ENCODE measurements around the gene ING3. TPM values are rescaled to one million over a fixed set of nuclear protein-coding genes. Genes with fewer than 3 reads are reported as not detected.

Gene ING3
- total RNA-seq, 6 experiments from 2014 or later, result 9.8 to 15.0 (median 12.7) TPM

DNA sequence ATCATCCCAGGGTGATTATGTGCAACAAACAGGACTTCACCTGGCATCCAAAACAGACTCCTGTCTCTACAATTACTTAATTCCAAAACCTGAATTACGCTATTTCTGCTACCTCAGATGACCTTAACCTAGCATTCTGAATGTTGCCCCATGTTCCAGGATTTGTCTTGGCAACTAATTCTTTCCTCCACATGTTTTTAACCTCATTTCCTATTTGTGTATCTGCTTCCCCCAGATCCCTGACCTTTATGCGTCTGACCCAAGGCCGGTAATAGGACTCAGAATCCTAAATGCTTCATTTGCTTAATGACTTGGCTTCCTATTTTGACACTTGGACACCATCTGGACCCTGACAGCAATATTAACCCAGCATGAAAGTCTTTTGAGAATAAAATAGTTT lies 8.7 kb upstream of the ING3 start:
- peaks cover 11% of the 10 kb centered on the region for H3K27me3 Mint-ChIP-seq (ENCODE audit: insufficient read depth)
- H3K4me3 Mint-ChIP-seq, result no peak overlapping the region
- H3K4me1 Mint-ChIP-seq (ENCODE audit: low read depth), result peaks cover 7% of the 10 kb centered on the region
- no peak overlapping the region for H3K27ac Mint-ChIP-seq
- TF ChIP-seq, protein P1, sequence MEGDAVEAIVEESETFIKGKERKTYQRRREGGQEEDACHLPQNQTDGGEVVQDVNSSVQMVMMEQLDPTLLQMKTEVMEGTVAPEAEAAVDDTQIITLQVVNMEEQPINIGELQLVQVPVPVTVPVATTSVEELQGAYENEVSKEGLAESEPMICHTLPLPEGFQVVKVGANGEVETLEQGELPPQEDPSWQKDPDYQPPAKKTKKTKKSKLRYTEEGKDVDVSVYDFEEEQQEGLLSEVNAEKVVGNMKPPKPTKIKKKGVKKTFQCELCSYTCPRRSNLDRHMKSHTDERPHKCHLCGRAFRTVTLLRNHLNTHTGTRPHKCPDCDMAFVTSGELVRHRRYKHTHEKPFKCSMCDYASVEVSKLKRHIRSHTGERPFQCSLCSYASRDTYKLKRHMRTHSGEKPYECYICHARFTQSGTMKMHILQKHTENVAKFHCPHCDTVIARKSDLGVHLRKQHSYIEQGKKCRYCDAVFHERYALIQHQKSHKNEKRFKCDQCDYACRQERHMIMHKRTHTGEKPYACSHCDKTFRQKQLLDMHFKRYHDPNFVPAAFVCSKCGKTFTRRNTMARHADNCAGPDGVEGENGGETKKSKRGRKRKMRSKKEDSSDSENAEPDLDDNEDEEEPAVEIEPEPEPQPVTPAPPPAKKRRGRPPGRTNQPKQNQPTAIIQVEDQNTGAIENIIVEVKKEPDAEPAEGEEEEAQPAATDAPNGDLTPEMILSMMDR (IDR thresholded peaks at IDR 0.05), result no peak
- H3K9me3 Mint-ChIP-seq, result no peaks in the 10 kb centered on the region
- DNase-seq, result no peak
- no peaks in the 10 kb centered on the region for H3K36me3 Mint-ChIP-seq (ENCODE audit: low read depth)

DNA sequence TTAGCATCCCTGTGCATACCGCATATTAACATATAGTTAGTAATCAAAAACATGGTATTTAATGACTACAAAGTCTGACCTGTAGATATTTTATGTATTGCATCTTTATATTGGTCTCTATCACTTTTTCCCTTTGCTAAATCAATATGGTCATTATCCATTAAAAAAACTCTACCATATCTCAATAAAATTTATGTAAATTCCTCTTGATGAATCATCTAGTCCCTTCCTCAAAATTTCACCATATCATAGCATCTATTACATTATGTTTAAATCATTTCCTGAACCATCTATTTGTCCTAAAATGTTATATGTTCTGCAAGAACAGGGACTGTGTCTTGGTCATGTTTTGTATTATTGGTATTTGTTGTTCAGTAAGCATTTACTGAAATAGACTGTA lies 7.7 kb upstream of the ING3 start:
- TF ChIP-seq, protein P1 (IDR thresholded peaks at IDR 0.05), result no peak
- DNase-seq, result no peak
- Mint-ChIP-seq H3K9me3 (no peaks in the 10 kb centered on the region), H3K36me3 (ENCODE audit: low read depth) (no peaks in the 10 kb centered on the region), H3K4me1 (ENCODE audit: low read depth) (peaks cover 7% of the 10 kb centered on the region), H3K27me3 (ENCODE audit: insufficient read depth) (peaks cover 9% of the 10 kb centered on the region), H3K27ac (no peak overlapping the region), H3K4me3 (no peak overlapping the region)

GRCh38 chr7:120944826-120945562 lies 5.6 kb upstream of the ING3 start:
- Mint-ChIP-seq H3K4me1 (ENCODE audit: low read depth) (peaks cover 18% of the 10 kb centered on the region), H3K4me3 (no peak overlapping the region), H3K36me3 (ENCODE audit: low read depth) (no peaks in the 10 kb centered on the region), H3K27ac (no peak overlapping the region), H3K9me3 (no peaks in the 10 kb centered on the region), H3K27me3 (ENCODE audit: insufficient read depth) (peaks cover 8% of the 10 kb centered on the region)
- TF ChIP-seq, protein P1 (IDR thresholded peaks at IDR 0.05), result no peak
- no peak for DNase-seq

DNA sequence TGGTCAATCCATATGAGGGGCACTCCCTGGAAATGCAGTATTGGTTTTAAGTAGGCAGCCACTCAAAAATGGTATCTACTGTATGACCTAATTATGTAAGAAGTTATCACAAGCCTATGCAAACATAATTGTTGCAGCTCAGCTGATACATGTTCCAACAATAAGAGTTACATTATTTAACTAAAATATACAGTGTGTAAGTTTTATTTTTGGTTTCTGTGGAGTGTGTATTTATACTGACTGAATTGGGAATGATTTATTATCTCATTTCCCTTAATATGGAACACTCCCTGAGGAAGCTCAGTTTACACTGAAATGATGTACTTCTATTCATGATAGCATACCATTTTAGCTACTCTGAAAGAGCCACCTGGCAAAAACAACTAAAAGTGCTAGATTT lies 2.6 kb upstream of the ING3 start:
- H3K27ac Mint-ChIP-seq, result no peak overlapping the region
- TF ChIP-seq, protein P1 (IDR thresholded peaks at IDR 0.05), result no peak
- DNase-seq, result no peak

GRCh38 chr7:120949393-120949911 lies 1.1 kb upstream of the ING3 start:
- TF ChIP-seq, protein P1 (IDR thresholded peaks at IDR 0.05), result no peak
- Mint-ChIP-seq H3K4me3 (peak overlapping the region; percentile 95), H3K9me3 (no peaks in the 10 kb centered on the region), H3K27me3 (ENCODE audit: insufficient read depth) (peaks cover 5% of the 10 kb centered on the region), H3K27ac (no peak overlapping the region; the same call in 1 of the 2 replicates), H3K36me3 (ENCODE audit: low read depth) (no peaks in the 10 kb centered on the region), H3K4me1 (ENCODE audit: low read depth) (peaks cover 31% of the 10 kb centered on the region)
- no peak for DNase-seq

More for the DNA sequence above, 2.6 kb upstream of the ING3 start:
- Mint-ChIP-seq H3K36me3 (ENCODE audit: low read depth) (no peaks in the 10 kb centered on the region), H3K4me1 (ENCODE audit: low read depth) (peaks cover 31% of the 10 kb centered on the region), H3K4me3 (no peak overlapping the region), H3K27me3 (ENCODE audit: insufficient read depth) (peaks cover 5% of the 10 kb centered on the region), H3K9me3 (no peaks in the 10 kb centered on the region)

Data from HFFc6 (cell line).